ENCODE results near the gene PEPD.

PEPD gene

GRCh38 chr19:33545217-33545981 is 23.8 kb upstream of the PEPD start:
- DNase-seq, result no peak

GRCh38 chr19:33535226-33535625 is 13.6 kb upstream of the PEPD start:
- DNase-seq, result no peak

- DNase-seq, result no peak
These were observed 11.4 kb upstream of the PEPD start for GRCh38 chr19:33532859-33533460.

- DNase-seq, result no peak
These were observed 9.3 kb upstream of the PEPD start for GRCh38 chr19:33530842-33531241.

GRCh38 chr19:33530296-33530695 is 8.7 kb upstream of the PEPD start:
- DNase-seq, result no peak

GRCh38 chr19:33529094-33529676 is 7.6 kb upstream of the PEPD start:
- no peak for DNase-seq

GRCh38 chr19:33528404-33528803 is 6.8 kb upstream of the PEPD start:
- no peak for DNase-seq

GRCh38 chr19:33527125-33527524 is 5.5 kb upstream of the PEPD start:
- DNase-seq, result no peak

GRCh38 chr19:33524024-33524664 is 2.6 kb upstream of the PEPD start:
- no peak for DNase-seq

GRCh38 chr19:33523167-33523566 is 1.6 kb upstream of the PEPD start:
- DNase-seq, result no peak

- DNase-seq, result no peak
These were observed 726 bp upstream of the PEPD start for GRCh38 chr19:33522371-33522662.

GRCh38 chr19:33520844-33521479 is 629 bp downstream of the PEPD start:
- DNase-seq, result no peak

GRCh38 chr19:33520048-33520643 is 1.4 kb downstream of the PEPD start:
- no peak for DNase-seq

- DNase-seq, result no peak
These were observed 2.2 kb downstream of the PEPD start for GRCh38 chr19:33519416-33519815.

- DNase-seq, result no peak
These were observed 3.0 kb downstream of the PEPD start for GRCh38 chr19:33518541-33518940.

- no peak for DNase-seq
These were observed 3.7 kb downstream of the PEPD start for GRCh38 chr19:33517922-33518321.

GRCh38 chr19:33515921-33516320 is 5.7 kb downstream of the PEPD start:
- DNase-seq, result no peak

GRCh38 chr19:33514885-33515551 is 6.6 kb downstream of the PEPD start:
- DNase-seq, result no peak

GRCh38 chr19:33513424-33513823 is 8.2 kb downstream of the PEPD start:
- DNase-seq, result no peak

GRCh38 chr19:33512580-33513137 is 8.9 kb downstream of the PEPD start:
- DNase-seq, result no peak

- no peak for DNase-seq
These were observed 9.6 kb downstream of the PEPD start for GRCh38 chr19:33512021-33512420.

GRCh38 chr19:33511346-33511745 is 10.2 kb downstream of the PEPD start:
- DNase-seq, result no peak

All from NCI-H345 (cell line).